ENCODE data around the gene CYP4F8. TPM values are rescaled to one million over a fixed set of nuclear protein-coding genes. Genes with fewer than 3 reads are reported as not detected.

The CYP4F8 gene
- total RNA-seq, 1 experiment from 2014 or later, result not detected

GRCh38 chr19:15635016-15635805 is 20.2 kb downstream of the CYP4F8 start:
- H4K8ac ChIP-seq (replicated peaks; ENCODE audit: insufficient read length, low read depth, low read length), result no peak overlapping the region

More at GRCh38 chr19:15635016-15635805, 20.2 kb downstream of the CYP4F8 start:
- no CpG with 5 or more reads among the region's 2 CpGs for WGBS (ENCODE audit: extremely low coverage, insufficient read length, low lambda C conversion rate)
- Histone ChIP-seq H4K91ac (ENCODE audit: insufficient read length, low read depth, low read length) (no peak overlapping the region), H2BK20ac (ENCODE audit: low read depth, low read length, poor library complexity, severe bottlenecking) (no peak overlapping the region), H2AK5ac (ENCODE audit: insufficient read length, low read length) (no peak overlapping the region), H3K4me2 (ENCODE audit: insufficient read depth, insufficient read length, low read length) (no peak overlapping the region), H3K27me3 (ENCODE audit: insufficient read depth, low read length) (no peaks in the 10 kb centered on the region), H3K4ac (ENCODE audit: low read depth, low read length) (no peak overlapping the region), H3T11ph (ENCODE audit: low read length) (no peak overlapping the region), H4K5ac (ENCODE audit: insufficient read length, low read depth, low read length) (no peak overlapping the region), H3K18ac (ENCODE audit: insufficient read length, low read depth, low read length) (no peak overlapping the region), H3K9me3 (ENCODE audit: control insufficient read depth, low read depth, low read length) (peaks cover 80% of the 10 kb centered on the region), H2BK120ac (ENCODE audit: low read depth, low read length, poor library complexity, severe bottlenecking) (no peak overlapping the region), H3K23me2 (ENCODE audit: insufficient read length, low read depth, low read length, poor library complexity, severe bottlenecking) (no peaks in the 10 kb centered on the region), H3K27ac (ENCODE audit: insufficient read length, low read depth, low read length) (no peak overlapping the region), H3K79me2 (ENCODE audit: insufficient read depth, low read length) (no peaks in the 10 kb centered on the region), H3K9ac (ENCODE audit: extremely low read depth, insufficient read length, low read length) (no peak overlapping the region), H2AFZ (ENCODE audit: low read length) (no peak overlapping the region), H3K23ac (ENCODE audit: insufficient read length, low read depth, low read length) (no peak overlapping the region), H3K4me1 (ENCODE audit: insufficient read depth, low read length) (no peaks in the 10 kb centered on the region), H4K20me1 (ENCODE audit: control insufficient read depth, insufficient read depth, insufficient read length) (no peaks in the 10 kb centered on the region), H3K56ac (ENCODE audit: insufficient read length, low read depth, low read length) (no peak overlapping the region), H3K79me1 (ENCODE audit: insufficient read depth, low read depth, low read length, poor library complexity, severe bottlenecking) (no peaks in the 10 kb centered on the region), H2BK12ac (ENCODE audit: insufficient read length, low read depth, low read length) (no peak overlapping the region), H2BK15ac (ENCODE audit: low read depth, low read length) (no peak overlapping the region), H2BK5ac (ENCODE audit: insufficient read length, low read length) (no peak overlapping the region), H3K14ac (ENCODE audit: insufficient read depth, low read length) (no peak overlapping the region)
- TF ChIP-seq CTCF (conservative IDR thresholded peaks at IDR 0.05), result no peak
- no peaks in the 10 kb centered on the region for H3K4me1 Mint-ChIP-seq
- H3K27ac Mint-ChIP-seq, result no peak overlapping the region
- H3K4me3 Mint-ChIP-seq, result no peak overlapping the region
- H3K9me3 Mint-ChIP-seq, result peaks cover 82 to 87% of the 10 kb centered on the region in 2 experiments
- H3K27me3 Mint-ChIP-seq (ENCODE audit: low read depth), result peaks cover 3% of the 10 kb centered on the region
- DNase-seq, result no peak
- H3K36me3 Mint-ChIP-seq (ENCODE audit: insufficient read depth in 1 of 3, low read depth in 3 of 3), result peaks cover 0 to 19% (median 3%) of the 10 kb centered on the region in 3 experiments; a peak in 4 of 7 replicates

Data from H9 (cell line).